Measurements from ENCODE around the gene CYBRD1.

CYBRD1 gene

DNA sequence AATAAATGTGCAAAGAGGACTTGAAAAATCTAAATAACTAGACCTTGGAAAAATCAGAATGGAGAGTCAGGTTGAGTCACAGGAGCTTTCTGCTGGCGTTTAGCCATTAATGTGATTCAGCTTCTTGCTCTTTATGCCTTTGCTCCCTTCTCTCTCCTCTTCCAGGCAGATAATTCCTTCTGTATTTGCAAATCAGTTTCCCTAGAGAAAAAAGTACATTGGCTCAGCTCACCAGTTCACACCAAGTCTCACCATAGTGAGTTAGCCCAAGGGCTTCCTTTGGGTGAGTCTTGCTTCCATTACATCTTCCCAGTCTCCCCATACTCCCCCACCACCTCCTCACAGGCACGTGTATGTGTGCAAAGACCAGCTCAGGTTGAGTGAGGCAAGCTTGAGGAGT lies 73.6 kb downstream of the CYBRD1 start:
- no peaks in the 10 kb centered on the region for H3K36me3 ChIP-seq (ENCODE audit: control insufficient read depth, insufficient read depth, low read length)
- H3K4me1 ChIP-seq (ENCODE audit: control insufficient read depth, insufficient read depth, low read length, poor library complexity, severe bottlenecking) = no peaks in the 10 kb centered on the region
- WGBS, 2 experiments (ENCODE audit: insufficient coverage in 2 of 2) = 88 to 100% methylated on average over 1 of the region's 2 CpGs
- no peak overlapping the region for H3K4me3 ChIP-seq (ENCODE audit: extremely low read depth, insufficient read depth, low read length, poor library complexity, severe bottlenecking)
- H3K9me3 ChIP-seq (ENCODE audit: control insufficient read depth, low read length) = no peaks in the 10 kb centered on the region
- no peak overlapping the region for H3K27ac ChIP-seq (ENCODE audit: low read depth, low read length, severe bottlenecking)

GRCh38 chr2:171598713-171599319 lies 76.5 kb downstream of the CYBRD1 start:
- 0 to 20% methylated on average over 1 of the region's 7 CpGs for WGBS, 2 experiments (ENCODE audit: insufficient coverage in 2 of 2)
- H3K4me3 ChIP-seq (ENCODE audit: extremely low read depth, insufficient read depth, low read length, poor library complexity, severe bottlenecking) = no peak overlapping the region
- H3K36me3 ChIP-seq (ENCODE audit: control insufficient read depth, insufficient read depth, low read length) = no peaks in the 10 kb centered on the region
- no peaks in the 10 kb centered on the region for H3K9me3 ChIP-seq (ENCODE audit: control insufficient read depth, low read length)
- H3K27ac ChIP-seq (ENCODE audit: low read depth, low read length, severe bottlenecking) = no peak overlapping the region
- H3K4me1 ChIP-seq (ENCODE audit: control insufficient read depth, insufficient read depth, low read length, poor library complexity, severe bottlenecking) = no peaks in the 10 kb centered on the region

GRCh38 chr2:171600126-171600525 lies 77.9 kb downstream of the CYBRD1 start:
- H3K4me1 ChIP-seq (ENCODE audit: control insufficient read depth, insufficient read depth, low read length, poor library complexity, severe bottlenecking) = no peaks in the 10 kb centered on the region
- H3K36me3 ChIP-seq (ENCODE audit: control insufficient read depth, insufficient read depth, low read length) = no peaks in the 10 kb centered on the region
- H3K27ac ChIP-seq (ENCODE audit: low read depth, low read length, severe bottlenecking) = no peak overlapping the region
- H3K4me3 ChIP-seq (ENCODE audit: extremely low read depth, insufficient read depth, low read length, poor library complexity, severe bottlenecking) = no peak overlapping the region
- H3K9me3 ChIP-seq (ENCODE audit: control insufficient read depth, low read length) = no peaks in the 10 kb centered on the region

DNA sequence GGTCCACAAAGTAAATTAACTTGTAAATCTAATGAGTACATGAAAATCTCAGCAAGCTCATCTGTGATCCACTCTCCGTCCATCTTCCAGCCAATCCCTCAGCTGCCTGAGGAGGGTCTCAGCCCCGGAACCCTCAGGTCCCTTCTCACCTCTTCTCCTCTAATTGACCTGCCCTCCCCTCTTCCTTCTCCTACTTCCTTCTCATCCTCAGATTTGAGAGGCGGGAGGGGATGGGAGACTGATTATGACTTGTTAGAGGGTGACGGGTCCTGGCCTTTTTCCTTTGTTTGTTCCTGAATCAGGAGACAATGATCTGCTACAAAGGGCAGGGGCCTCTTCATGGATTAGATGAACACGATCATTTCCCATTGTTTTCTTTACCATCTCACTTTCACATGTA lies 80.1 kb downstream of the CYBRD1 start:
- Histone ChIP-seq H3K4me1 (ENCODE audit: control insufficient read depth, insufficient read depth, low read length, poor library complexity, severe bottlenecking) (no peaks in the 10 kb centered on the region), H3K4me3 (ENCODE audit: extremely low read depth, insufficient read depth, low read length, poor library complexity, severe bottlenecking) (no peak overlapping the region), H3K27ac (ENCODE audit: low read depth, low read length, severe bottlenecking) (no peak overlapping the region), H3K36me3 (ENCODE audit: control insufficient read depth, insufficient read depth, low read length) (no peaks in the 10 kb centered on the region), H3K9me3 (ENCODE audit: control insufficient read depth, low read length) (no peaks in the 10 kb centered on the region)
- WGBS, 2 experiments (ENCODE audit: insufficient coverage in 2 of 2) = 100% methylated on average over 1 to 2 of the region's 5 CpGs
